Stimulated activated CD8-positive, alpha-beta memory T cell treated with anti-CD3 and anti-CD28 coated beads, Interleukin-15, amount 100 ng/mL, for 4 hours (primary cell): ENCODE results near the gene MEF2A.

ENCODE experiments used
- DNase-seq, 2 donors: peaks; one replicate each; pipeline ENCODE4 v3.0.0-alpha.2; 2020; ENCODE audit warnings: low read depth in 2 of 2

MEF2A gene

DNA sequence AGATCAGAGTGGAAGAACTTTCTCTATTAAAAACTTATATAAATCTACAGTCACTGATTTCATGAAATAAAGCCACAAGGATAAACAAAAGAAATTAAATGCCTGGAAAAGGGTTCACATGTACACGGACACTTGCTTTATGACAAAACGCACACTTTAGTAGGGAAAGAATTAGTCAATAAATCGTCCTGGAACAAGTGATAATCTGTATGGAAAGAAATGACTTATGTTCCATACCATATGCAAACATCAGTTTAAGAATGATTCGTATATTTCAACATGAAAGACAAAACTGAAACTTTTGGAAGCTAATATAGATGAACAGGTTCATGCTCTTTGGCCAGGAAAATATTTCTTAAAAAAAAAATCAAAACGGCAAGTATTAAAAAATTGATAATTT, 40.2 kb downstream of the MEF2A start:
- no peak for DNase-seq

DNA sequence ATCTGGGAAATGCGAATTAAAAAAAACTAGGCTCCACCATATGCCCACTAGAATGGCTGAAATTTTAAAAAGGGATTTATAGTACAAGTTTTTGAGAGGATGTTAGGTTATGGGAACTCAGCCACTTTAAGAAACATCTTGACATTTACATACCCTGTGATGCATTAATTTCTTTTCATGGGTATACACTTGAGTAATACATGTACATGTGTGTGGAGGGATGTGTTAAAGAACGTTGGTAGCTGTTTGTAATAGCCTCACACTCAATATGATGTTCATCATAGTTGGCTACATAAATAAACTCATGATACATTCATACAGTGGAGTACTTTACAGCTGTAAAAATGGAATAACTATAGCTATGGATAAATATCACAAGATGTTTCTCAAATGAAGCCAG, 40.9 kb downstream of the MEF2A start:
- no peak for DNase-seq

DNA sequence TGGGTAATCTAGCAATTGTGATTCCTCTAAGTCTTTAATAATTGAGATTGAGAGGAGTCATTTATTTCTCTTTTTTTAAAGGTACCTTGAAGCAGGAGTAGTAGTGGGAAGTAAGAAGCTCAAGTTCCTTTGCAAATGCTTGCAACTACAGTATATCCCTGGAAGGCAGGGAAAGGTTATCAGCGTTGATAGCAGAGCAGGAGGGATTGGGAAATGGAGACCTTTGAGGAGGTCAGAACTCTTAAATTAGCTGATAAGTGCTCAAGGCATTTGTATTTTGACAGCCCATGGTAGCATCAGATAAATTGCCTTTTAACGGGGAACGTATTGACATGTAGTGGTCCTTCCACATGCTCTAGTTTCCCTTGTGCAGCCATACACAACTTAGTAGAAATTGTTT, 47.7 kb downstream of the MEF2A start:
- no peak for DNase-seq

DNA sequence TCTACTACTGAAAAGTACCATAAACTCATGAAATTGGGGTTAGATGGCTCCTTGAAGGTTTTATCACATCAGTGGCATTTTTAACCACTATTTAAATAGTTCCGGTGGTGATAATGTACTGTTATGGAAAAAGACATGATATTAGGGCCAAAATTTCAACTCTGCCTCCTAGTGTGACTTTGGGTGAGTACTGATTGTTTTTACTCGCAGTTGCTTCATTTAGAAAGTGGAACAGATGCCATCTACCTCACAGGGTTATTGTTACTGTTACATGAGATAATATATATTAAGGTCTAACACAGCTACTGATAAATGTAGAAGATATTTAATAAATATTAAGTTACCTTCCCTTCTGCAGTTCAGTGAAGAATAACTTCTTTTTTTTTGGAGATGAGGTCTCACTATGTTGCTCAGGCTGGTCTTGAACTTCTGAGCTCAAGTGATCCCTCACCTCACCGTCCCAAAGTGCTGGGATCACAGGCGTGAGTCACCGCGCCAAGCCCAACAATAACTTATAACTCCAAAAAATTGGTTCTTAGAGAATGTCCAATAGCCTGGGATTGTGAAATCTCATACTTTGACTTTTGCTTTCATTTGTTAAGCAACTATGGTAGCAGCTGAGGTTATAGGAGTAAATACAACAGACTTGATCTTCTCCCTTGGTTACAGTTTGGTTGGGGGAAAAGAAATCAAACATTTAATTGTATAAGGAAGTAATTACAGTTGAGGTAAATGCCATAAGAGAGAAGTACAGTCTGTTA, 48.3 kb downstream of the MEF2A start:
- no peak for DNase-seq

DNA sequence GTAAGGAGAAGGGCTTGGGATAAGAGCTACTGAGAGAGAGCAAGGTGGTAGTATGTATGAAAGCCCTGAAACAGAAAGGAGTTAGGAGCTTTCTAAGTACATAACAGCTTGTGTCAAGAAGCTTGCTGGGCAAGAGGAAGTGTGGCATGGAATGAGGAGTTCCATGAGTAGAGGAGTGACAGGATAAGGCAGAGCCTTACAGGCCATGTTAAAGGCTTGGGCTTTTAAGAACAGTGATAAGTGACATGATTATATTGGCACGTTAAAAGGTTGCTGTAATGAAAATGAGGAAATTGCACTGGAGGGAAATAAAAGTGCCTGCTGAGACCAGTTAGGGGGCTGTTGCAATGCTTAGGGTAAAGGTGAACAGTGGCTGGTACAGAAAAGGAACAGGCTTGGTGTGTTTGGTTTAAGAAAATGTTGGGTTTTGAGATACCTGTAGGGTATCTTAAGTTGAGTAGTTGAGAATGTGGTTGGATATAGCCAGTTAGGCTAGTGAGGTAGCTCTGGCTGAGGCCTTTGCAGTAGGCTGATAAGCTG, 49.0 kb downstream of the MEF2A start:
- no peak for DNase-seq

DNA sequence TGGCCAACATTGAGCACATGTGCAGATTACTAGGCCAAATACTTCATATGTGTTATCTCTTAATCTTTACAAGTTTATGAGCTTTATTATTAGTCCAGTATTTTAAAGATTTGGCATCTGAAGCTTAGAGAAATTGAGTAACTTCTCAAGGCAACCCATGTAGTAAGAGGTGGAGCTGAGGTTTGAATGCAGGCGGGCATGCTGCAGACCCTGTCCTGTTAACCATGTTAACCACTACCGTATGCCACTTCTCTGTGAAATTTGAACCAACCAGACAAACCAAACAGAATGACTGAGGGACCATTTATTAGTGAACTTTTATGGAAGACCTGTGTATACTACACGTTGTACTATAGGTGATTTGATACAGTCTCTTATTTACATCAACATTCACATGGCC, 49.7 kb downstream of the MEF2A start:
- no peak for DNase-seq

DNA sequence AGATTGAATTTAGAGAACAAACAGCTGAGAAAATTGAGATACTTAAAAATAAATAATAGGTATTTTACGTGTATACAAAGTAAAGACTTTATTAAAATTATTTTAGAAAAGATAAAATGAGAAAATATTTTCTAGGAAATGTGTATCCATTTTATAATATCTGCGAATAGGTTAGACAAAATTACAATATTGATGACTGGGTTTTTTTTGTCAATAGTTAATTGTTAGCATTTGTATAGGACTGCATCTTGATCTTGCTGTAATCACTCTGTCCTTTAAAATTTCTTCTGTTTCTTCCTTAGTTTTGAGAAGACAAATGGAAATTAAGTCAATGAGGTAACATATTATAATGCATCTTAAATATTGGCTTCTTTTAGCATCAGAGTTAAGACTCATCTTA, 50.3 kb downstream of the MEF2A start:
- DNase-seq: no peak

DNA sequence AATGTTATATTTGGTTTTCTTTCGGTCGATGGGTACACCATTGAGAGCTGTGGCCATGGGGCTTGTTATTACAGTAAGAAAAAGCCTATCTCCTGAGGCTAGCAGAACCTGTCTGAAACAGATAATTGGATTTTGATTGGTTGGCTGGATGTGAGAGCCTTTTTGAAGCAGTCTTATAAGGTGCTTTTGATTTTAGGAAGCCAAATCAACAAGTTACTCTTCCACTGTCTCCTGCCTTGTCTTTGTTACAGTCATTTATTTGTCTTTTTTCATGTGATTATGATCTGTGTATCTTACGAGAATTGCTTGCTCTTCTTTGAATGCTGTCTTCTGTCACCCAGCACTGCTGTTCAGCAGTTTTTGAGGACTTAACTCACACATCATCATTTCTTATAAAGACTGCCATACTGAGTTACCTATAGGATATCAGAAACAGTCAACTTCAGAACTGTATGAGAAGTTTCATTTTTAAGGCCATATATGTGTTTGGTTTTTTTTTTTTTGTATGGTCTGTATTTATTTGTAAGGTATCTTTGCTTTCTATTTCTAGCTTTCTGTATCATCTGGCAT, 51.1 kb downstream of the MEF2A start:
- no peak for DNase-seq

DNA sequence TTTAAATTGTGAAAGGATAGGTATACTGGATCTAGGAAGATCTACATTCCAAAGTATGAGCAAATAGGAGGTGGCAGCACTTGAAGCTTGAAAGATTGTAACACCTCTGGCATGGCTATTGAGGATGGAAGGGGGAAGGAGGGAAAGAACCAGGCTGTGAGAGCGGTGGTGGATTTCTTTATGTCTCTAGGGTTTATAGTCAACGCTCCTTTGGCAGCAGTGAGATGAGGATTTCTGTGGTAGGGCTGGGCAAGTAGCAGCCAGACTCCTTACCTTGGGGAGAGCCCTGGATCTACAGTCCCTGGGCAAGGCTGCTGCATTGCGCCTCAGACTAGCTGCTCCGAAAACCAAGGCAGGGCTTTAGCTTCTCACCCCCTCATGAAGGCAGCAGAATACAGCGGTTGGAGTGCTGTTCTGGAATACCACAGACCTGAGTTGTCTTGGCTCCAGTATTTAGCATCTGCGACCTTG, 53.2 kb downstream of the MEF2A start:
- no peak for DNase-seq

DNA sequence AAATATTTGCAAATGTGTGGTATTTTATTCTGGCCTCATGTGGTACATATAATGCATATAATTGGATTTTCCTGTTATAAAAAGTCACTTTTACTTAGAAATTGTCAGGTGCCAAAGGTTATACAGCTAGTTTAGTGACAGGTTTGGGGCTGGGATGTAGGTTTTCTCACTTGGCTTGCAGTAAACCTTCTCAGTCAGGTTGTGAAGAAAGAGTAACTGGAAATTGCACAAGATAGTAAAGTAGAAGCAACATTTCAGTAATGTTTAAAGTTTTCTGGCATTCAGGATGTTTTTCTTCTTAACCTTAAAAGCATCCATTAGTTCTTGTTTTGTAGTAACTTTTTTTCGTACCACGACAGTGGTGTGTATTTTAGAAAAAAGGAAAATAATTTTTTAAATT, 53.9 kb downstream of the MEF2A start:
- DNase-seq: no peak

DNA sequence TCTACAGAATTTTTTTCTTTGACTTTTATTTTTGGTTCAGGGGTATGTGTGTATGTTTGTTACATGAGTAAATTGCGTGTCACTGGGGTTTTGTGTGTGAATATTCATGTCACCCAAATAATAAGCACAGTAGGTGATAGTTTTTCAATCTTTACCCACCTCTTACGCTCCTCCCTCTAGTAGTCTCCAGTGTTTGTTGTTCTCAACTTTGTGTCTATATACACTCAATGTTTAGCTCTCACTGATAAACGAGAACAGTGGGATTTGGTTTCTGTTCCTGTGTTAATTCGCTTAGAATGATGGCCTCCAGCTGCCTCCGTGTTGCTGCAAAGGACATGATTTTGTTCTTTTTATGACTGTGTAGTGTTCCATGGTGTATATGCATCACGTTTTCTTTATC, 54.4 kb downstream of the MEF2A start:
- no peak for DNase-seq

DNA sequence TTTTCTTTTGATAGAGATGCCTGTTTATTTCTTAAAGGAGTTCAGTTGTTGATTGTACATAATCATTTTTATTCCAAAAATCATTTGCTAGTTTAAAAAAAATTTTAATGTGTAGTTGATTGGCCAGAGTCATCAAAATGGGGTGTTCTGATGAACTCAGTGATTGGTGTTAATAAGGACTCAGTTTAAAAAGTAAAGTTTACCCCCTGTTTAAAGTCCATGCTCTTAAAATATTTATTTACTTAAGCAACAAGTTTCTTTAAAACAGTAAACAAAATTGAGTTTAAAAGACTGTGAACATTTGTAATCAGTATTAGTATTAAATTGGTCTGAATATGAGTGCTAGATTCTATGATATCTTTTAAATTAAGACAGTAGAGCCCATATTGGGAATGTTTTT, 56.0 kb downstream of the MEF2A start:
- no peak for DNase-seq

DNA sequence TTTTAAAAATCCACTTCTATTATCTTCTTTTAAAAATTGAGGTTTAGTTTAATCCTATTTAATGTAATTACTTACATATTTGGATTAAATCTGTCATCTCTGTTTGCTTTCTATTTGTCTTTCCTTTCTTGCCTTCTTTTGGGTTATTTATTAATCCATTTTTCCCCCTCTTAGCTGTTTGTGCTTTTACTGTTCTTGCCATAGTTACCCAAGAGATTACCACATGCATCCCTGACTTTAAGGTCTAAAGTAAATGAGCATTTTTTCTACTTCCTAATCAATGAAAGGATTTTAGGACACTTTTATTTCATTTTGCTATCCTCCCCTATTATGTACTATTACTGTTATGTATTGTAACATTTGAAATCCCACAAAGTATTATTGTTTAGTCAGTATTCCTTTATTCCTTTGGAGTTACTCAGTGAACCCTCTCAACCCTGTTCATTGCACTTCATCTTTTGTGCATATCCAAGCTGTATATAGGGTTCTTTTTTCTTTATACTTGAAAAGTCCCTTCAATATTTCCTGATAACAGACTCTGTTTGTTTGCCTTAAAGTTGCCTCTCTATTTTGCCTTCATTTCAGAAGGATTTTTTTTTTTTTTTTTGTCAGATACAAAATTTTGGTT, 62.7 kb downstream of the MEF2A start:
- DNase-seq: no peak

DNA sequence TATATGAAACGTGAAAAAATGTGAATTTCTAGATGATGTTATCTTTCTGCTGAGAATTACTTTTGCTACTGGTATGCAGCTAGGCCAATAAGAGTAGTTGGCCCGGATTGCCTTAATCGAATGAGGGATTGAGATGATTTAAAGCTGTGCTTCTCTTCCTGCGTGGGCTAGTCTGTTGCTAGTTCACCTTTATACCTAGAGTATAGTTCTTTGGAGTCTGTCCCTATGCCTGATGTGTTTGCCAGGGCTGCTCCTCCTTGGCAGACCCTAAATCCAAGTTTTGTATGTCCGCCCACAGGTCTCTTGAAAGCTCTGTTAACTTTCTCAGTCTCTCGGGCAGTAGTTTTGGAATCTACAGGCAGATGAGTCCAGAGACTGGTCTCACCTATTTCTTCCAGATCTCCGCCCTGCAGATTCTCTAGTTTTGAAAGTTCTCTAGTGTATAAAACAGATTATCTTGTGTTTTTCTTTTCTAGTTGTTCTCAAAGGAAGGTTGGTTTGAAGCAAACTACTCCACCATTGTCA, 64.9 kb downstream of the MEF2A start:
- DNase-seq: no peak

DNA sequence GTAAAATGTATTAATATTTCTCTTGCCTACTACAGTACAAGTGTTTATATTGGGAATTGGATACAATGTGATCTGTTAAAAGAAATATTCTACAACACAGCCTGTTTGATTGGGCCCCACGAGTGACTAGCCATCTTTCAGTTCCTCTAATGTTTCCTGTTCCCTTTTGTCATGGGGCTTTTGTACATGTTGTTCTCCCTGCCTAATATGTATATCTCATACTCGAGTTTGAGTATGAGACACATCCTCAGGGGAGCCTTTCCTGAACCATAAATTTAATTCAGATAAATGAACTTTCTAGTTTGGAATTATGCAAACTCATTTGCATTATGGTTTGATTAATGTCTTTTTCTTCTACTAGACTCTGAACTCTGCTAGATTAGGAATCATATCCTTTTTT, 65.5 kb downstream of the MEF2A start:
- no peak for DNase-seq

DNA sequence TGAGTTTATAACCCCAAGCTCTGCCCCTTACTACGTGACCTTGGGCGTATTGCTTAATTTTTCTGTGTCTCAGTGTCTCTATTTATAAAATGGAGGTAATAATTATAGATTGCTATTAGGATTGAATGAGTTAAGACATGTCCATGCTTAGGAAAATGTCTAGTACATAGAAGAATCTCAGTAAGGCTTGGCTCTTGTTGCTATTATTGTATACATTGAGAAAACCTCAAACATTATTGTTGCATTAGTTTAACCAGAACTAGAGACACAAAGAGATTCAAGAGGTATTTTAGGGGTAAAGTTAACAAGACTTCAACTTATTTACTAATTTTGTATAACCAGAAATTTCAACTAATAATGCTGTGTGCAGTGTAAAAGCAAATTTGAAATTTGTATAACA, 66.7 kb downstream of the MEF2A start:
- no peak for DNase-seq

DNA sequence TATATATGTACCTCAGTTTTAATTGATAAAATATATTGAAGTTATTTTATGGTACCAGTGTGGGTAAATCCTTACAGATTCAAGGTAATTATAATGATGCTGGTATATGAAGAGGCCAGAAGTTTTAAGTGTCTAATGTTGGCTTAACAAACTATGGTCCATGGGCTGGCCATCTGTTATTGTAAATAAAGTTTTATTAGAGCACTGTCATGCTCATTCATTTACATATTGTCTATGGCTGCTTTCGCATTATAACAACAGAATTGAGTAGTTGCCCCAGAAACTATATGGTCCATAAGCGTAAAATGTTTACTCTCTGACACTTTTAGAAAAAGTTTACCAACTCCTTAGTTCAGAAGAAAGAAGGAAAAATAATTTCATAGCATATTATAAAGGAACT, 67.9 kb downstream of the MEF2A start:
- no peak for DNase-seq

DNA sequence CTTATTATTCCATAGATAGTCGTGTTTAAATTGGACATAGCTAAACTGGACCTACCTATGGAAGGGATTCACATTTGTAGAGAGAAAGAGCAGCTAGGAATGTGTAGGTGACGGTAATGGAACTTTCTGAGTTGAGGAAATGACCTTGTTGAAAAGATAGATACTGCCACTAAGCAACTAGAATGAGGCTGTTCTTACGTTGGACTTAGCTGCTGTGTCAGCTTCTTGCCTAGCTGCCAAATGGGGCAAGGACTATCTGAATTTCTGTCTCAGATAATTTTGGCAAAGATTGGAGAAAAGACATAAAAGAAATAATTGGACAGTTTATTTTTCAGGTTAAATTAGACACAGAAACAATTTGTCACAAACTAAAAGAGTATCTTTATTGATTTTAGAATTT, 68.8 kb downstream of the MEF2A start:
- no peak for DNase-seq

DNA sequence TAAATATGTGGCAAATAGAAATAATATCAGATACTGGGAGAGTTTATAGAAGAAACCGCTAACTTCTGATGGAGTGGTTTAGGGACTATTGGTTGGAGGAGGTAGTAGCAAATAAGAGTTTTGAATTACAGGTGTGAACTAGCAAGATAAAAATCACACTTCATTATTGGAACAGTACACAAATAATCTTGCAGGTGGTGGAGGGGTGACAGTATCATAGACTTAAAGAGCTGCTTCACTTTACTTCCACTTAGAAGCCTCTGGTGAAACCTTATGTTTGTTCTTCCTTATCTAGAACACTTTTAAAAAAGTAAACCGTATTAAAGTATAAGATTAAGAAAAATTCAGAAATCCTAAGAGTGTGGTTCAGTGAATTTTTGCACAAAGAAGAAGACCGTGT, 69.4 kb downstream of the MEF2A start:
- DNase-seq: no peak

DNA sequence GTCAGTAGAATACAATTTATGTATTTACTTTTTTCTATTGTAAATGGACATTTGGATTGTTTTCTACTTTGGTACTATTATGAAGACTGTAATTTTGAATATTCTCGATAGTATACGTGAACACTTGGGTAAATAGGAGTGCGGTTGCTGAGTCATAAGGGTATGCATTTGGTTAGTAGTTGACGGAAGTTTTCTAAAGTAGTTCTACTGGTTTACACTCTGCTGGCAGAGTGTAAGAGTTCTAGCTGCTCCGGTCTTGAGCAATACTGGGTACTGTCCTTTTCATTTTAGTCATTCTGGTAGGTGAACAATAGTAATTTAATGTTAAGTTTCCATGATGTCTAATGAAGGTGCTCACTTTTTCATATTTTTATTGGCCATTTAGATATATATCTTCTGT, 70.0 kb downstream of the MEF2A start:
- no peak for DNase-seq

DNA sequence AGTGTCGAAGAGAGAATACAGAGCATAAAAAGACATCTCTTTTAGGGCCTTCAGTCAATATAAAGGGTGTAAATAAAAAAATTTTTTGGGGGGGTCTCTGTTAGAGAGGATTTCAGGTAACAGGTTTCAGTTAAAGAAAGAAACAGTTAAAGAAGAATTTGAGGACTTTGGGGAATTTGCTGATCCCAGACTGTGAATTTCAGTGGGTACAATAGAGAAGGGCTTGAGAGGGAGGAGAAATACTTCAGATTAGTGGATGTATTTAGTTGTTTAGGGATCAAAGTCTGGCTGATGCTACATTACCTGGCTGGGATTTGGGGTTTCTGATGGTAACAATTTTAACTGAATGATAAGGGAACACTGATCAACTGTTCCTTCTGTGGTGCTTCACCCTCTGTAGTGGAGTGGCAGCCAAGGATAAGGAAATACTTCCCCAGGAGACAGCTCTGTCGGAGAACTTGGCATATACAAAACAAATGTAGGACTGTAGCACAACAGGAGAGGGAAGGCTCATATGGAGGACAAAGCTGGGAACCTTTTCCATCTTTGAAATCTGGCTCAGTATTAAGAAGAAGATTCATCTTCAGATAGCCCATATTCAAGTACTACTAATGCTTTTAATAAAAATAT, 79.2 kb downstream of the MEF2A start:
- no peak for DNase-seq

DNA sequence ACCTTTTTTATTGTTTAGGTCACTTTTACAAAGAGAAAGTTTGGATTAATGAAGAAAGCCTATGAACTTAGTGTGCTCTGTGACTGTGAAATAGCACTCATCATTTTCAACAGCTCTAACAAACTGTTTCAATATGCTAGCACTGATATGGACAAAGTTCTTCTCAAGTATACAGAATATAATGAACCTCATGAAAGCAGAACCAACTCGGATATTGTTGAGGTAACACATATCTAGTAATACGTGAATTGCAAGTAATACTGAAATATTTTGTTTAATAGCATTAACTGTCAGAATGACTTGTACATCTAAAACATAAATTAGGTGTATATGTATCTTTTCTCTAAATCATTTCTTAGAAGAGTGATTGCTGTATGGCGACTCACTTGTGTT, 79.8 kb downstream of the MEF2A start:
- no peak for DNase-seq
